GM12873 (cell line): ENCODE data around the gene NDRG3.

Source experiments
- TF ChIP-seq, protein P1 (sequence below): IDR thresholded peaks from 2 replicates; pipeline ENCODE4 v1.5.1; 2012; ENCODE audit warnings: low read depth, mild to moderate bottlenecking, moderate library complexity, low read length, control low read depth; ENCODE audit not compliant: insufficient read depth; ENCODE audit errors: missing control alignments

NDRG3 gene

DNA sequence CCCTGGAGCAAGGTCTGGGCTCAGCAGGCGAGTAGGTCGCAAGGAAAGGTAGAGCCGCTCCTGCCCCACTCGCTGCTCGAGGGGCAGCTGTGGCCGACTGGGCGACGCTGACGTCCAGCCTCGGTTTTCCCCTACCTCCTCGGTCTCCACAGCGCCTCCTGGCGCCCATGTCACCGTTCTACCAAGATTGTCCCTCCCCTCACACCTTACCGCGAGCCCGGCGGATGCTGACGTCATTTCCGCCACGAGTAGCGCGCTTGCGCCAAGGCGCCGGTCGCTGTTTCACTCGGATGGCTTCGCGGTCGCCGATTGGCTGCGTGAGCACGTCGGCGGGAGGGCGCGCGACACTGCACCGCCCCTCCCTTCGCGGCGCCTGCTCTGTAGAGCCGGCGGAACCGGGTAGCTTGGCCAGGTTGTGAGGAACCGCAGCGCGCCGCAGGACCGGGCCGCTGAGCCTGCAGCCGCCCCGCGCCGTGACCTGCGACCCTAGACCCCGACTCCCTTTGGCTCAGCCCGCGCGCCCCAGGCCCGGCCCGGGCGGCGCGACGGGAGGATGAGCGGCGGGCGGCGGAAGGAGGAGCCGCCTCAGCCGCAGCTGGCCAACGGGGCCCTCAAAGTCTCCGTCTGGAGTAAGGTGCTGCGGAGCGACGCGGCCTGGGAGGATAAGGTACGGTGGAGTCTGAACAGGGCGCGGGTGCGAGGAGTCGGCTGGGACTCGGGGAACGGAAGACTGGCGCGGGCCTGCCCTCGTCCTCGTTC, 140.3 kb downstream of the NDRG3 start, which contains the start of gene RAB5IF:
RAB5IF (plus strand) TSS at position 381 of the 759 bp plus-strand sequence; CDS start at position 554, 173 bp downstream.
- TF ChIP-seq, protein P1, sequence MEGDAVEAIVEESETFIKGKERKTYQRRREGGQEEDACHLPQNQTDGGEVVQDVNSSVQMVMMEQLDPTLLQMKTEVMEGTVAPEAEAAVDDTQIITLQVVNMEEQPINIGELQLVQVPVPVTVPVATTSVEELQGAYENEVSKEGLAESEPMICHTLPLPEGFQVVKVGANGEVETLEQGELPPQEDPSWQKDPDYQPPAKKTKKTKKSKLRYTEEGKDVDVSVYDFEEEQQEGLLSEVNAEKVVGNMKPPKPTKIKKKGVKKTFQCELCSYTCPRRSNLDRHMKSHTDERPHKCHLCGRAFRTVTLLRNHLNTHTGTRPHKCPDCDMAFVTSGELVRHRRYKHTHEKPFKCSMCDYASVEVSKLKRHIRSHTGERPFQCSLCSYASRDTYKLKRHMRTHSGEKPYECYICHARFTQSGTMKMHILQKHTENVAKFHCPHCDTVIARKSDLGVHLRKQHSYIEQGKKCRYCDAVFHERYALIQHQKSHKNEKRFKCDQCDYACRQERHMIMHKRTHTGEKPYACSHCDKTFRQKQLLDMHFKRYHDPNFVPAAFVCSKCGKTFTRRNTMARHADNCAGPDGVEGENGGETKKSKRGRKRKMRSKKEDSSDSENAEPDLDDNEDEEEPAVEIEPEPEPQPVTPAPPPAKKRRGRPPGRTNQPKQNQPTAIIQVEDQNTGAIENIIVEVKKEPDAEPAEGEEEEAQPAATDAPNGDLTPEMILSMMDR, result peak; percentile 96

GRCh38 chr20:36604952-36605398, 140.9 kb downstream of the NDRG3 start:
- TF ChIP-seq, protein P1, result no peak
